ENCODE results near the gene NEURL2.

Gene NEURL2

DNA sequence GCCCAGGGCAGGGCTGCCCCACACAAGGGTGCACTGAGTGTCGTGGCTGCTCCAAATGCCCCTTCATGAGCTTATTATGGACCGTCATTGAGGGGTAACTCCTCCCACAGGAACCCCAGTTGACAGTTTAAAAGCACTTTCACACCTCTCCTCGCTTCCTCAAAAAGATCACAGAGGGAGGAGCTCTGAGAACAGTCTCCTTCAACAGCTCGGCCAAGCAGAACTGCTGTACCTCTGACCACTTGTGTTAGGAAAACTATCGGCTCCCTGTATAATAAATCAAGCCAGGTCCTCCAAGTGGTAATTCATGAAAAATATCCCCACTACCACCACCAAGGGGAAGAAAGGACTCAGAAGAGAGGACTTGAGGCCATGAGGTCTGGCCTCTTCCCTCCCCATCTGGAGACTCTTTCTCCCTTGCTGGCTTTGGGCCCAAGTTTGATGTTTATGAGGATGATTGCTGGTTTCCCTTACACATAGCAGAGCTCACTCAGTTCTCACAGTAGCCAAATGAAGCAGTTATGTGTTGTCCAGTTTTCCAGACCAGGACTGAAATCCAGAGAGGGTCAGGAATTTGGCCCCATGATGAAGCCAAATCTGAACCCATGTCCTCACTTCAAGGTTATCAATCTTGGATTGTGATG is 48.7 kb downstream of the NEURL2 start:
- DNase-seq (ENCODE audit: low spot score): no peak

DNA sequence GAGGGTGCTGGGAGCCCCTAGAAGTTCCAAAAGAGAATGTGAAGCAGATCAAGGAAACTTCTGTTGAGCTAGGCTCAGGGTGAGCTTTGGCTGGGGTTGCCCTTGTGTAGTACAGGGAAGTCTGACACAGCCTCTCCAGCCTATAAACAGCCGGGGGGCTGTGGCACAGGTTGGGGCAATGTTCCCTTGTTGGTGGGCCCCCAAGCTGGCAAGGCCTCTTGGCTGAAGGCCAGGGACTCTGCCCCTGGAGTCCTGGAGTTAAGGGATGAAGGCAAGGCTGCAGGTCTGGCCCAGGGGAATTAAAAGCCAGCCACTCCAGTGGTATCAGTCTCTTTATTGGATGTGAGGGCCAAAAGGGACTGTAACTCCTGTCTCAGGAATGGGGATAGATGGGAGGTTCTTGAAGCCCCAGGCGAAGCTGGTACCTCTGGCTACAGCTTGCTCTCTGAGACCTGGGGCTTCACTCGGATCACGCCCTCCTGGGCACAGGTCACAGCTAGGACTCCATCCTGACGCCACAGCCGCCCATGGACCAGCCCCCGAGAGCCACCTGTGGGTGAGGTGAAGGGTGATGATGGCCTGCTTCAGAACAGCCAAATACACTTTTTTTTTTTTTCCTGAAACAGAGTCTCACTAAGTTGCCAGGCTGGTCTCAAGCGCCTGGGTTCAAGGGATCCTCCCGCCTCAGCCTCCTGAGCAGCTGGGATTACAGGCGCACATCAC is 49.4 kb downstream of the NEURL2 start:
- DNase-seq (ENCODE audit: low spot score): no peak

DNA sequence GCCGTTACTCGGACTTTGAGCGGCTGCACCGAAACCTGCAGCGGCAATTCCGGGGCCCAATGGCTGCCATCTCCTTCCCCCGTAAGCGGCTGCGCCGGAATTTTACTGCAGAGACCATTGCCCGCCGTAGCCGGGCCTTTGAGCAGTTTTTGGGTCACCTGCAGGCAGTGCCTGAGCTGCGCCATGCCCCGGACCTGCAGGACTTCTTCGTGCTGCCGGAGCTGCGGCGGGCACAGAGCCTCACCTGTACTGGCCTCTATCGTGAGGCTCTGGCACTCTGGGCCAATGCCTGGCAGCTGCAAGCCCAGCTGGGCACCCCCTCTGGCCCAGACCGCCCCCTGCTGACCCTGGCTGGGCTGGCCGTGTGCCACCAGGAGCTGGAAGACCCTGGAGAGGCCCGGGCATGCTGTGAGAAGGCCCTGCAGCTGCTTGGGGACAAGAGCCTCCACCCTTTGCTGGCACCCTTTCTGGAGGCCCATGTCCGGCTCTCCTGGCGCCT is 50.3 kb downstream of the NEURL2 start:
- no peak for DNase-seq (ENCODE audit: low spot score)

Data from kidney capillary endothelial cell (primary cell).